Karpas-422 (cell line): Measurements from ENCODE around the gene EYA2. TPM values are rescaled to one million over a fixed set of nuclear protein-coding genes. Genes with fewer than 3 reads are reported as not detected.

Source experiments
- DNase-seq: peaks from one replicate; pipeline ENCODE4 v3.0.0-alpha.2; 2015
- H2AFZ ChIP-seq: fragments of 200-600 bp; sonication (generic); 2 replicates; pipeline ENCODE4 v1.6.1; 2014; ENCODE audit warnings: antibody characterized with exemption, low read length, mixed read lengths
- H3K27ac ChIP-seq: fragments of 200-600 bp; sonication (generic); 2 replicates; pipeline ENCODE4 v1.5.1; 2014; ENCODE audit warnings: mild to moderate bottlenecking, low read length, moderate library complexity
- H3K27me3 ChIP-seq: fragments of 200-600 bp; sonication (generic); 2 replicates; pipeline ENCODE4 v1.6.1; 2014; ENCODE audit warnings: low read length, mixed read lengths
- H3K36me3 ChIP-seq: fragments of 200-600 bp; sonication (generic); 2 replicates; pipeline ENCODE4 v1.6.1; 2014; ENCODE audit warnings: low read length, mixed read lengths; ENCODE audit not compliant: insufficient read depth
- H3K4me1 ChIP-seq: fragments of 200-600 bp; sonication (generic); 2 replicates; pipeline ENCODE4 v1.6.1; 2014; ENCODE audit warnings: mild to moderate bottlenecking, low read length, mixed read lengths
- H3K4me2 ChIP-seq: fragments of 200-600 bp; sonication (generic); 2 replicates; pipeline ENCODE4 v1.6.1; 2014; ENCODE audit warnings: low read length, low read depth, mild to moderate bottlenecking; ENCODE audit not compliant: poor library complexity, severe bottlenecking
- H3K4me3 ChIP-seq: fragments of 200-600 bp; sonication (generic); 2 replicates; pipeline ENCODE4 v1.5.1; 2014; ENCODE audit warnings: mild to moderate bottlenecking, antibody characterized with exemption, low read length, mixed read lengths
- H3K79me2 ChIP-seq: fragments of 200-600 bp; sonication (generic); 2 replicates; pipeline ENCODE4 v1.6.1; 2014; ENCODE audit warnings: mild to moderate bottlenecking, low read length, mixed read lengths
- H3K9ac ChIP-seq: fragments of 200-600 bp; sonication (generic); 2 replicates; pipeline ENCODE4 v1.6.0; 2014; ENCODE audit warnings: low read length
- H3K9me2 ChIP-seq: fragments of 200-600 bp; sonication (generic), shearing (Covaris generic); replicated peaks from 2 replicates; pipeline ENCODE4 v1.6.0; 2014; ENCODE audit warnings: mild to moderate bottlenecking, low read length, moderate library complexity; ENCODE audit not compliant: insufficient read depth
- H3K9me3 ChIP-seq: fragments of 300-700, 200-600 bp; sonication (generic); 2 replicates; pipeline ENCODE4 v1.6.1; 2014; ENCODE audit warnings: low read length, mixed read lengths
- H4K20me1 ChIP-seq: fragments of 200-600 bp; sonication (generic); 2 replicates; pipeline ENCODE4 v1.6.1; 2014; ENCODE audit warnings: mild to moderate bottlenecking, antibody characterized with exemption, low read length, low read depth; ENCODE audit not compliant: insufficient read depth
- total RNA-seq: library from RNA; depleted of rRNA; stranded (reverse); fragments of >200 nt; shearing (Covaris generic); gene quantifications from 2 replicates; pipeline ENCODE4 v1.2.3, GENCODE V29; 2014; ENCODE audit warnings: low replicate concordance

EYA2 gene
- total RNA-seq, 1 experiment from 2014 or later = not detected

DNA sequence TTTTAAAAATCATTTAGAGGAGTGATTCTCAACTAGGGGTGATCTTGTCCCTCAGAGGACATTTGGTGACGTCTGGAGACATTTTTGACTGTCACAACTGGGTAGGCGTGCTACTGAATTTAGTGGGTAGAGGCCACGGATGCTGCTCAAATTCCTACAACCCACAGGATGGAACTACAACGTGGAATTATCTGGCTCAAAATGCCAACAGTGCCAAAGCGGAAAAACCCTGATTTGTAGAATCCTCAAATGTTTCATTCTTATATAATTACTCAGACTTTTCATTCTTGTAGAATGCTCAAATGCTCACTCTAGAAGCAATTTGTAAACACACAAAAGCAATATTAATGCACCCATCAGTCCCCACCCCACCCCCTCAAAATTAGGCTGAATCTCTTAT is 232.1 kb downstream of the EYA2 start:
- Histone ChIP-seq H3K36me3 (no peaks in the 10 kb centered on the region), H3K27me3 (no peaks in the 10 kb centered on the region), H3K9me3 (no peaks in the 10 kb centered on the region), H4K20me1 (no peaks in the 10 kb centered on the region), H3K9me2 (no peaks in the 10 kb centered on the region), H3K27ac (no peak overlapping the region), H2AFZ (no peak overlapping the region), H3K4me3 (no peak overlapping the region), H3K4me1 (no peaks in the 10 kb centered on the region), H3K4me2 (no peak overlapping the region), H3K79me2 (no peaks in the 10 kb centered on the region), H3K9ac (no peak overlapping the region)
- no peak for DNase-seq

GRCh38 chr20:47127546-47127945 is 232.9 kb downstream of the EYA2 start:
- H3K4me1 ChIP-seq = no peaks in the 10 kb centered on the region
- no peaks in the 10 kb centered on the region for H3K27me3 ChIP-seq
- H3K9me2 ChIP-seq = no peaks in the 10 kb centered on the region
- no peak overlapping the region for H3K4me2 ChIP-seq
- H3K36me3 ChIP-seq = no peaks in the 10 kb centered on the region
- no peak overlapping the region for H3K27ac ChIP-seq
- no peaks in the 10 kb centered on the region for H3K79me2 ChIP-seq
- no peak overlapping the region for H2AFZ ChIP-seq
- no peaks in the 10 kb centered on the region for H3K9me3 ChIP-seq
- DNase-seq = no peak
- H3K9ac ChIP-seq = no peak overlapping the region
- H3K4me3 ChIP-seq = no peak overlapping the region
- no peaks in the 10 kb centered on the region for H4K20me1 ChIP-seq

- Histone ChIP-seq H3K4me3 (no peak overlapping the region), H3K79me2 (no peaks in the 10 kb centered on the region), H4K20me1 (no peaks in the 10 kb centered on the region), H3K4me2 (no peak overlapping the region), H3K9ac (no peak overlapping the region), H3K4me1 (no peaks in the 10 kb centered on the region), H2AFZ (no peak overlapping the region), H3K27me3 (no peaks in the 10 kb centered on the region), H3K9me3 (no peaks in the 10 kb centered on the region), H3K27ac (no peak overlapping the region), H3K9me2 (no peaks in the 10 kb centered on the region), H3K36me3 (no peaks in the 10 kb centered on the region)
- DNase-seq = no peak
Observed at GRCh38 chr20:47127999-47128398, 233.4 kb downstream of the EYA2 start.

DNA sequence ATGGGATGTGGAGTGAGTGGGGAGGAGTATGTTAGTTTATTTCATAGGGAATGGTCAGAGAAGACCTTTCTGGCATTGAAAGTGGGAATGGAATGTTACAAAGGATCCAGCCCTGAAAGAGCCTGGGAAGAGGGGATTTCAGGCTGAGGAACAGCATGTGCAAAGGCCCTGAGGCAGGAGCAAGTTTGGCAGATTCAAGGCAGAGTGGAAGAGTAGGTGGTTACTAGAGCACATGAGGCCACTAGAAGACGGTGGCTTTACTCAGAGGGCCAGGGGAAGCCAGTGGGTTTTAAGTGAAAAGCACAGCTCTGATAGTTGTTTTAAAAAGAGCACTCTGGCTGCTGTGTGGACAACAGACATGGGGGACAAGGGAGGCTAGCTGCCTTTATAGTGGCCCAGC is 234.7 kb downstream of the EYA2 start:
- no peak overlapping the region for H3K4me3 ChIP-seq
- H3K9ac ChIP-seq = no peak overlapping the region
- H2AFZ ChIP-seq = no peak overlapping the region
- no peaks in the 10 kb centered on the region for H3K4me1 ChIP-seq
- H3K4me2 ChIP-seq = no peak overlapping the region
- H3K9me2 ChIP-seq = no peaks in the 10 kb centered on the region
- H4K20me1 ChIP-seq = no peaks in the 10 kb centered on the region
- H3K36me3 ChIP-seq = no peaks in the 10 kb centered on the region
- H3K27me3 ChIP-seq = no peaks in the 10 kb centered on the region
- no peaks in the 10 kb centered on the region for H3K9me3 ChIP-seq
- no peak overlapping the region for H3K27ac ChIP-seq
- H3K79me2 ChIP-seq = no peaks in the 10 kb centered on the region
- DNase-seq = no peak

- H3K4me2 ChIP-seq = no peak overlapping the region
- H3K27ac ChIP-seq = no peak overlapping the region
- H3K9ac ChIP-seq = no peak overlapping the region
- no peaks in the 10 kb centered on the region for H3K4me1 ChIP-seq
- no peaks in the 10 kb centered on the region for H3K9me3 ChIP-seq
- H3K36me3 ChIP-seq = no peaks in the 10 kb centered on the region
- H4K20me1 ChIP-seq = no peaks in the 10 kb centered on the region
- no peak overlapping the region for H3K4me3 ChIP-seq
- no peaks in the 10 kb centered on the region for H3K27me3 ChIP-seq
- H2AFZ ChIP-seq = no peak overlapping the region
- no peaks in the 10 kb centered on the region for H3K79me2 ChIP-seq
- DNase-seq = no peak
- no peaks in the 10 kb centered on the region for H3K9me2 ChIP-seq
Observed at GRCh38 chr20:47133809-47134456, 239.3 kb downstream of the EYA2 start.

DNA sequence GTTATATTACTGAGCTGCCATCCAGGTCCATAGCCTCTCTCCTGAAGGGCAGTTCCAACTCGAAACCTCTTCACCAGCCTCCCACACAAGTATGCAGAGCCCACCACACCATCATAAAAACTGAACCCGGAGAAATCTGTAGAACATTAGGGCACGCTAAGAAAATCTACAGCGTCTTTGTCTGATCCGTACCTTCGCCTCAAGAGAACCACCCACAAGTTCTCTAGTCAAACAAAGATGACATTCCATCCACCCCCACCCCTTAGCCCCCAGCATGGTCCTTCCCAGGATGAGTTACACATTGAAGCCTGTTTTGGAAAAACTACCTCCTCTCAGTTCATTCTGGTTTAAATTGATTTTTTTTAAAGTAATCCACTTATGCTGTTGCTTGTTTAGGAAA is 242.1 kb downstream of the EYA2 start:
- Histone ChIP-seq H3K9me3 (peaks cover 5% of the 10 kb centered on the region; the same call in 1 of the 2 replicates), H3K4me3 (no peak overlapping the region), H3K4me1 (no peaks in the 10 kb centered on the region), H3K27ac (no peak overlapping the region), H3K36me3 (no peaks in the 10 kb centered on the region), H3K27me3 (no peaks in the 10 kb centered on the region), H3K4me2 (no peak overlapping the region), H3K79me2 (no peaks in the 10 kb centered on the region), H4K20me1 (no peaks in the 10 kb centered on the region), H3K9me2 (no peaks in the 10 kb centered on the region), H2AFZ (no peak overlapping the region), H3K9ac (no peak overlapping the region)
- DNase-seq = peak; percentile 17

DNA sequence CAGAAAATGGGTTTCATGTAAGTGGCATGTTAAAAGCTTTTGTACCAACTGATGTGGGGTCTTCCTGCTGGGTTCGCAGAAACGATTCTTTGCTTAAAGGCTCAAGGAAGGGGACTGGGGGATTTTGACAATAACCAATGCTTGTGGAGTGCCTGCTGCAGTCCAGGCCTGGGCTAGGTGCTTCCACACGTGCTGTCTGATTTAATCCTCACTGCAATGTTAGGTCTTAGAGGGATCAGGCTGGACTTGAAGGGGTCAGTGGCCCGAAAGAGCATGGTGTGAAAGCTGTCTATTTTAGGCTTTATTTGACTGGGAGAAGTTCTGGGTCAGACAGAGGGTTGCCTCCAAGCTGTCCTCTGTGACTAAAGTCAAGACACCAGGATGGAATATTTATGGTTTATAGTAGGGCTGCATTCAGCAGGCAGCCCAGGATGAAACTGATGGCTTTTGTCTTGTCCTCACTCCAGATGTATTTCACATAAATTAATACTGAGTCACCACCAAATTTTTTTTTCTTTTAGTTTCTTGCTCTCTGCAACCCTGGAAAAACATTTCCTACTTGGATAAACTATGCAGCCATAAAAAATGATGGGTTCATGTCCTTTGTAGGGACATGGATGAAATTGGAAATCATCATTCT is 242.7 kb downstream of the EYA2 start:
- no peak overlapping the region for H3K4me3 ChIP-seq
- peaks cover 5% of the 10 kb centered on the region; the same call in 1 of the 2 replicates for H3K9me3 ChIP-seq
- no peak overlapping the region for H2AFZ ChIP-seq
- no peaks in the 10 kb centered on the region for H3K9me2 ChIP-seq
- H3K79me2 ChIP-seq = no peaks in the 10 kb centered on the region
- no peaks in the 10 kb centered on the region for H4K20me1 ChIP-seq
- H3K4me2 ChIP-seq = no peak overlapping the region
- H3K9ac ChIP-seq = no peak overlapping the region
- H3K27me3 ChIP-seq = no peaks in the 10 kb centered on the region
- no peaks in the 10 kb centered on the region for H3K36me3 ChIP-seq
- peak; percentile 27 for DNase-seq
- H3K4me1 ChIP-seq = no peaks in the 10 kb centered on the region
- H3K27ac ChIP-seq = no peak overlapping the region

GRCh38 chr20:47139934-47140535 is 245.4 kb downstream of the EYA2 start:
- H2AFZ ChIP-seq = no peak overlapping the region
- no peaks in the 10 kb centered on the region for H3K36me3 ChIP-seq
- H3K9me3 ChIP-seq = peaks cover 5% of the 10 kb centered on the region; the same call in 1 of the 2 replicates
- no peak overlapping the region for H3K27ac ChIP-seq
- no peaks in the 10 kb centered on the region for H3K27me3 ChIP-seq
- H3K79me2 ChIP-seq = no peaks in the 10 kb centered on the region
- no peaks in the 10 kb centered on the region for H3K4me1 ChIP-seq
- H3K4me2 ChIP-seq = no peak overlapping the region
- H3K9ac ChIP-seq = no peak overlapping the region
- no peak for DNase-seq
- H4K20me1 ChIP-seq = no peaks in the 10 kb centered on the region
- H3K4me3 ChIP-seq = no peak overlapping the region
- H3K9me2 ChIP-seq = no peaks in the 10 kb centered on the region
